Posterior cingulate gyrus (tissue), 11 donors: Measurements from ENCODE around the gene MYBBP1A.
"Not testable (repeated sequence)": the region's sequence is repeated elsewhere in the genome, so short reads cannot be mapped to it uniquely, and the experiment has no call there.

Source experiments
- DNase-seq, 10 donors: peaks; one replicate each; pipeline versions ENCODE4 v3.0.0 to v3.0.0-alpha.2; 2020 to 2021; ENCODE audit warnings: mixed read lengths in 3 of 10
- intact Hi-C: fragments of 100-400 bp; cut with DNase I; formaldehyde crosslinking; loops from one replicate; pipeline ENCODE4 v1.15.1; 2023

The MYBBP1A gene

GRCh38 chr17:4554997-4555799 is at the start of gene MYBBP1A:
TSS of gene MYBBP1A (minus strand) at chr17:4555384. CDS start at chr17:4555324, 60 bp downstream.
- DNase-seq: peak; percentile 94 to 99 (median 96)
- intact Hi-C loops: no loop called here

- intact Hi-C loops: not testable (repeated sequence)
- peak in 1 of 10 donors; percentile 12 for DNase-seq
Measured at GRCh38 chr17:4604736-4605135, 49.6 kb upstream of the MYBBP1A start.

- intact Hi-C loops: no loop called here
Measured at GRCh38 chr17:4604111-4604644, 49.0 kb upstream of the MYBBP1A start.

GRCh38 chr17:4602041-4602440 is 46.9 kb upstream of the MYBBP1A start:
- intact Hi-C loops: no loop called here

More at GRCh38 chr17:4604111-4604644, 49.0 kb upstream of the MYBBP1A start:
- DNase-seq: peak in 2 of 10 donors; percentile 72 to 73

GRCh38 chr17:4601326-4601725 is 46.1 kb upstream of the MYBBP1A start:
- intact Hi-C loops: no loop called here
- DNase-seq: peak in 1 of 10 donors; percentile 12

More at GRCh38 chr17:4602041-4602440, 46.9 kb upstream of the MYBBP1A start:
- DNase-seq: peak in 1 of 10 donors; percentile 13

- DNase-seq: peak in 1 of 10 donors; percentile 22
Measured at GRCh38 chr17:4600563-4600962, 45.4 kb upstream of the MYBBP1A start.

GRCh38 chr17:4599505-4600281 is 44.5 kb upstream of the MYBBP1A start:
- intact Hi-C loops: no loop called here
- peak in 1 of 10 donors; percentile 59 for DNase-seq

More at GRCh38 chr17:4600563-4600962, 45.4 kb upstream of the MYBBP1A start:
- intact Hi-C loops: no loop called here

GRCh38 chr17:4598776-4599504 is 43.8 kb upstream of the MYBBP1A start:
- intact Hi-C loops: no loop called here
- peak in 1 of 10 donors; percentile 37 for DNase-seq

- peak in 1 of 10 donors; percentile 49 for DNase-seq
- intact Hi-C loops: no loop called here
Measured at GRCh38 chr17:4597975-4598374, 42.8 kb upstream of the MYBBP1A start.

- peak in 1 of 10 donors; percentile 54 for DNase-seq
- intact Hi-C loops: no loop called here
Measured at GRCh38 chr17:4596636-4597380, 41.6 kb upstream of the MYBBP1A start.

- intact Hi-C loops: not testable (repeated sequence)
- peak in 1 of 10 donors; percentile 52 for DNase-seq
Measured at GRCh38 chr17:4595685-4596342, 40.6 kb upstream of the MYBBP1A start.

GRCh38 chr17:4594931-4595684 is 39.9 kb upstream of the MYBBP1A start:
- intact Hi-C loops: no loop called here

GRCh38 chr17:4594406-4594805 is 39.2 kb upstream of the MYBBP1A start:
- intact Hi-C loops: no loop called here
- peak in 2 of 10 donors; percentile 48 to 77 for DNase-seq

More at GRCh38 chr17:4594931-4595684, 39.9 kb upstream of the MYBBP1A start:
- peak in 2 of 10 donors; percentile 29 to 61 for DNase-seq

- intact Hi-C loops: no loop called here
- DNase-seq: peak in 2 of 10 donors; percentile 61 to 73
Measured at GRCh38 chr17:4593021-4593421, 37.8 kb upstream of the MYBBP1A start.

GRCh38 chr17:4592240-4593005 is 37.2 kb upstream of the MYBBP1A start:
- peak in 1 of 10 donors; percentile 35 for DNase-seq
- intact Hi-C loops: no loop called here

GRCh38 chr17:4591529-4591928 is 36.3 kb upstream of the MYBBP1A start:
- intact Hi-C loops: no loop called here
- DNase-seq: peak in 2 of 10 donors; percentile 49 to 59

- intact Hi-C loops: no loop called here
- DNase-seq: peak in 2 of 10 donors; percentile 43 to 64
Measured at GRCh38 chr17:4590981-4591453, 35.8 kb upstream of the MYBBP1A start.
